Rectal smooth muscle tissue (tissue), 1 donor: ENCODE results near the gene ARSH.
"Not testable (repeated sequence)": the region's sequence is repeated elsewhere in the genome, so short reads cannot be mapped to it uniquely, and the experiment has no call there.

Source experiments
- H3K27ac ChIP-seq: one replicate; pipeline ENCODE4 v1.7.0; 2013; ENCODE audit warnings: low read depth, low read length, inconsistent platforms
- H3K27me3 ChIP-seq: one replicate; pipeline ENCODE4 v1.7.0; 2013; ENCODE audit warnings: low read length; ENCODE audit not compliant: control insufficient read depth, insufficient read depth
- H3K36me3 ChIP-seq: one replicate; pipeline ENCODE4 v1.7.0; 2013; ENCODE audit warnings: low read length; ENCODE audit not compliant: control insufficient read depth, insufficient read depth
- H3K4me1 ChIP-seq: one replicate; pipeline ENCODE4 v1.7.0; 2013; ENCODE audit warnings: low read length; ENCODE audit not compliant: control insufficient read depth, insufficient read depth
- H3K4me3 ChIP-seq: one replicate; pipeline ENCODE4 v1.7.0; 2013; ENCODE audit warnings: low read length
- H3K9ac ChIP-seq: one replicate; pipeline ENCODE4 v1.7.0; 2013; ENCODE audit warnings: low read length

ARSH gene

DNA sequence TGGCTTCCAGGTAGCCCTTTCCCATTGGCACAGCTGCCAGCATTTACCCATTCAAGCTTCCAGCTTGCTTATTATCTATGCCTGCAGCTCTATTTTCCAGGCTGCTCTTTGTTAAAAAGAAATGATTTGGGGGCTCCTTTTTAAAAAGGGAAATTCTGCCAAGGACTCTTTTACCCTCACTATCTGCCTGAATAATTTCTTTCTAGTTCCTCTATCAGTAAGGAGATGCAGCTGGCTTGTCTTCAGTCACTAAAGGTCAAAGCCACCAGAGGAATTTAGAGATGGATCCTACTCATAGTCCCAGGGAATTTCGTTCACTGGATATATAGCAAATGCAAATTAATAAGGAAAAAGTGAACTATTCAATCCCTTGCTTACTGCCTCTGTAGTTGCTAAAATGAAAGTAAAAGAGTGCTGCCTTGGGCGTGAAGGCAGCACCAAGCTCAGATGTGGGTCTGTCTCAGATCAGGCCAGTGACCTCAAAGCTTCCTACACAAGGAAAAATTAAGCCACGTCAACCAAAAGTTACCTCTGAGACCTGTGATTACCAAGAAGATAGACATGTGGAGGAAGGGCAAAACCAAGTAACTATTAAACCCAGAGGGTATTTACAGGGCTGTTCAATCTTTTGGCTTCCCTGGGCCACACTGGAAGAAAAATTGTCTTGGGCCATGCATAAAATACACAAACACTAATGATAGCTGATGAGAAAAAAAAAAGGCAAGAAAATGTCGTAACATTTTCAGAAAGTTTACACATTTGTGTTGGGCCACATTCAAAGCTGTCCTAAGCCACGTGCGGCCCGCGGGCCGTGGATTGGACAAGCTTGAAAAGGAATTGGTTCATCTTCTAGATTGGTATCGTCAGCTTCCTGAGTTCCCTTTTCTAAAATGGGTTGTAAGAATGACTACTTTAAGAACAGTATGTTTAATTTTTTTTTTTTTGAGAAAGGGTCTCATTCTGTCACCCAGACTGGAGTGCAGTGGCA, 40.2 kb downstream of the ARSH start:
- no peaks in the 10 kb centered on the region for H3K36me3 ChIP-seq
- H3K9ac ChIP-seq: no peak overlapping the region
- no peaks in the 10 kb centered on the region for H3K27me3 ChIP-seq

DNA sequence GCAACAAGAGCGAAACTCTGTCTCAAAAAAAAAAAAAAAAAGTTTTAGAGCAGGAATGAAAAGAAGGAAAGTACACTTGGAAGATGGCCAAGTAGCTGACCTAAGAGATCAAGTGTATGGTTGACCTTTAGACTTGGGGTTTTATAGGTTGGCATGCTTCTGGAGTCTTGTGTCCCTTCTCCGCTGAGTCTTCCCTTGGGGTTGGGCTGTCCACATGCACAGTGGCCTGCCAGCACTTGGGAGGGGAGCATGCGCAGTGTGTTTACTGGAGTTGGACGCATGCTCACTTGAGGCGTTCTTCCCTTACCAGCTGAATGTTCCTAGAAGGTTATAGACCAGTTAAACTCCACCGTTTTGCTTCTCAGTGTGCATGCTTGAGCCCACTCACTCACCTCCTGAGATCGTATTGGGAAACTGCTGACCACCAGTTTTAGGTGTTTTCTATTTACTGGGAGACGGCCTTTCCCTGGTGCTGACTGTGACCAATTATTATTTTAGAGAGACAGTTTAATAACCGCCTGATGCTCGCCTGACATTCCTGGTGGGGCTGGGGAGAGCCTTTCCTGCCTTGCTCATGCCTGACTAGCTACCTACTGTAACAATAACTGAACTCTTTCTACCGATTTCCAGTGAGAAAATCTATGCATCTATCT, 44.3 kb downstream of the ARSH start:
- not testable (repeated sequence) for H3K4me1 ChIP-seq, H3K4me3 ChIP-seq, H3K9ac ChIP-seq, H3K27ac ChIP-seq, H3K36me3 ChIP-seq, H3K27me3 ChIP-seq

More for the DNA sequence above, 40.2 kb downstream of the ARSH start:
- Histone ChIP-seq H3K27ac (no peak overlapping the region), H3K4me3 (no peak overlapping the region), H3K4me1 (no peaks in the 10 kb centered on the region)

DNA sequence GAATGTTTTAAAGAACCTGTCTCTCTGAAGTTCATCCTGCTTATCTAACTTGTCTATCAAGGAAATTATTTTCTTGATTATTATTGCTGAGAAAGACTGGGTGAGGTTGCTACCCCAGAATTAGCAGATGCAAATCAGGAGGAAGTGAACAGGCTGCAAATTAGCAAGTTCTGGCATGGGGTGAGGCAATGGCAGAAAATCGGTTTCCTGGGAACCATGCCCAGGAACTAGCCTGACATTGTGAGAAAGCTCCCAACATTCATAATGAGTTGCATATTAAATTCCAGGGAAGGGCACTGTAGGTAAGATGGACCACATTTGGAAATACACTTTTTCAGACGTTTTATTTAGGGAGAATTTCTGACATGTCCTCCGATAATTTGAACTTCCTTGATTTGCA, 46.5 kb downstream of the ARSH start:
- H3K27ac ChIP-seq: no peak overlapping the region
- no peaks in the 10 kb centered on the region for H3K27me3 ChIP-seq
- no peak overlapping the region for H3K4me3 ChIP-seq
- H3K36me3 ChIP-seq: no peaks in the 10 kb centered on the region
- no peak overlapping the region for H3K9ac ChIP-seq
- no peaks in the 10 kb centered on the region for H3K4me1 ChIP-seq

DNA sequence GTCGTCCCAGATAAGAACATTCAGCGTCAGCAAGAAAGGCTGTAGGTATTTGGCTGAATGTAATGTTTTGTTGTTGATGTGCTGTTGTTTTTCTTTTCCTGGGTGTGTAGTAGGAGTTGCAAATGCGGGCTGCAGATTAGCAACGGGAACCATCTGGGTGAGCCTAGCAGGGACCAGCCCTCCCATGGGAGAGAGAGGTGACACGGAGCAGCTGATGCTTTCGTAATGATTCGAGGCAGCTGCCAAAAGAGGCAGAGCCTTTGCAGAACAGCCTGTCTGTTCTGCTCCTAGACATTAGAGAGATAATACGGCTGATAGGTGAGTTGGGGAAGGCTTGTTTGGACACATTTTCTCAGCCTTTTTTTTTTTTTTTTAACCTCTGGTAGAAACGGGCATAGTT, 60.2 kb downstream of the ARSH start:
- Histone ChIP-seq H3K27me3 (no peaks in the 10 kb centered on the region), H3K4me1 (no peaks in the 10 kb centered on the region), H3K27ac (no peak overlapping the region), H3K4me3 (no peak overlapping the region), H3K36me3 (no peaks in the 10 kb centered on the region), H3K9ac (no peak overlapping the region)

DNA sequence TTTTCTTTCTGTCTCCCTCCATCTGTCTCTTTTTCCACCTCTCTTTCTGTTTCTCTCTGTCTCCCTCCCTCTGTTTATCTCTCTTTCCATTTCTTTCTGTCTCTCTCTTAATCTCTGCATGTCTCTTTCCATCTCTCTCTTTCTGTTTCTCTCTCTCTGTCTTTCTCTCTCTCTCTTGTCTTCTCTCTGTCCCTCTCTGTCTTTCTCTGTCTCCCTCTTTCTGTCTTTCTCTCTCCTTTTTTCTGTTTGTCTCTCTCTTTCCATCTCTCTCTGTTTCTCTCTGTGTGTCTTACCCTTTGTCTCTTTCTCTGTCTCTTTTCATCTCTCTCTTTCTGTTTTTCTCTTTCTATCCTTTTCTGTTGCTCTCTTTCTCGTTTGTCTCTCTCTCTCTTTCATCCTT, 69.6 kb downstream of the ARSH start:
- Histone ChIP-seq H3K9ac (no peak overlapping the region), H3K27me3 (no peaks in the 10 kb centered on the region), H3K27ac (no peak overlapping the region), H3K4me3 (no peak overlapping the region), H3K4me1 (no peaks in the 10 kb centered on the region), H3K36me3 (no peaks in the 10 kb centered on the region)

DNA sequence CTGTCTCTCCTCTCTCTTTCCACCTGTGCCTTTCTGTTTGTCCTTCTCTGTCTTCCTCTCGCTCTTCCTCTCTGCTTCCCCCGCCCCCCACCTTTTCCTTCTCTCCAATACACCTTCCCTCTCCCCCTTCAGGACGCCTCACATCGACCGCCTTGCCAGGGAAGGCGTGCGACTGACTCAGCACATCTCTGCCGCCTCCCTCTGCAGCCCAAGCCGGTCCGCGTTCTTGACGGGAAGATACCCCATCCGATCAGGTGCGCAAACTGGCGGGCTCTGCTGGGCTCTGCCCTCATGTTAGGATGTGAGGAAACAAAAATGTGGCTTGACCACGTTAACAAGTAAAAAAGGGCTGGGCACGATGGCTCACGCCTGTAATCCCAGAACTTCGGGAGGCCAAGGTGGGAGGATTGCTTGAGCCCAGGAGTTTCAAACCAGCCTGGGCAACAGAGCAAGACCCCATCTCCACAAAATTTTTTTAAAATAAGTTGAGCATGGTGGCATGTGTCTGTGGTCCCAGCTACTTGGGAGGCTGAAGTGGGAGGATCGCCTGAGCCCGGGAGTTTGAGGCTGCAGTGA, 70.2 kb downstream of the ARSH start:
- Histone ChIP-seq H3K27ac (no peak overlapping the region), H3K9ac (no peak overlapping the region), H3K4me1 (no peaks in the 10 kb centered on the region), H3K4me3 (no peak overlapping the region), H3K27me3 (no peaks in the 10 kb centered on the region), H3K36me3 (no peaks in the 10 kb centered on the region)
